Measurements from ENCODE around the gene OTOS.

OTOS gene

DNA sequence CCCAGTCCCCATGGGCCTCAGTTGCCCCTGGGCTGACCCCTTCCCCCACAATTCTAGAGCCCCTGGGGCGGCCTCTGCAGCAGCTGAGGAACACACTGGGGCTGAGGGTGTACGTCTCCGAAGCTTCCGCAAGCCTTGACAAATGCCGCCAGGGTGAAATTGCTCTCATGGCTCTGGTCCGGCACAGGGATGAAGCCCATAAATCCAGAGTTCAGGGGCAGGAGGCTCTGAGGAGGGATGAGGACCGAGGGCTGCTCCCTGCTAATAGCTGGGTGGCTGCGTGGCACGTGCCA lies 27.1 kb upstream of the OTOS start:
- no peak for DNase-seq

- no peak for DNase-seq
These were observed 26.5 kb upstream of the OTOS start for GRCh38 chr2:240166761-240167587.

DNA sequence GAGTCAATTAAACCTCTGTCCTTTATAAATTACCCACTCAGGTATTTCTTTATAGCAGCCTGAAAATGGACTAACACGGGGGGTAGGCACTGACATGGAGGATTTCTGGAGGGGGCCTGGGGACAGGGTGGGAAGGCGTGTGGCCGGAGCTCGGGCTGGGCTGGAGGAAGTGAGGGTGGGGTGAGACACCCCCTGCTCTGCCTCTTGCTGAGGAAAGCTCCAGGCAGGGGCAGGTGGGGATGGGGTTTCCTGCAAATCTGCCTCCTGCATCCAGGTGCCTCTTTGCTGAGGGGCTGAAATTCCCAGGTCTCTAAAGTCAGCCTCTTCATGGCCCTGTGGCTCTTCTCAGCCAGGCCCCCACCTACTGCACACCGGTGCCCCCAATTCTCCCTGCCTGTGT lies 25.7 kb upstream of the OTOS start:
- DNase-seq = no peak

- DNase-seq = no peak
These were observed 25.2 kb upstream of the OTOS start for GRCh38 chr2:240165661-240166060.

DNA sequence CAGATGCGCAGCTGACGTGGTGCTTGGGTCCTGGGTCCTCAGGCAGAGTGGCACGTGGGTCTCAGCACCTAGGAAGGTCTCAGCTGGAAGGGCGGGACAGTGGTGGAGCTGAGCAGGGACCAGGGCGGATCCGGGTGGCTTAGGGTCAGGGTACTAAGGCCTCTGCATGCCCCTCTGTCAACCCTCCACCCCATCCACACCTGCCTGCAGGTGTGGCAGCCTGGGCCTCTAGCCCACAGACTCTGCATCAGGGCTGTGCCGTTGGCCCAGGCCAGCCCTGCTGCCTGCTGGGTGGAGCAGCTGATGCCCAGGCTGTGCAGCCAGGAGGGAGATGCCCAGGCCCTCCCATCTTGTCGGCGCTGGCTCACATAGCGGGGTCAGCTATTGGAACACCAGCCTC lies 24.6 kb upstream of the OTOS start:
- no peak for DNase-seq

DNA sequence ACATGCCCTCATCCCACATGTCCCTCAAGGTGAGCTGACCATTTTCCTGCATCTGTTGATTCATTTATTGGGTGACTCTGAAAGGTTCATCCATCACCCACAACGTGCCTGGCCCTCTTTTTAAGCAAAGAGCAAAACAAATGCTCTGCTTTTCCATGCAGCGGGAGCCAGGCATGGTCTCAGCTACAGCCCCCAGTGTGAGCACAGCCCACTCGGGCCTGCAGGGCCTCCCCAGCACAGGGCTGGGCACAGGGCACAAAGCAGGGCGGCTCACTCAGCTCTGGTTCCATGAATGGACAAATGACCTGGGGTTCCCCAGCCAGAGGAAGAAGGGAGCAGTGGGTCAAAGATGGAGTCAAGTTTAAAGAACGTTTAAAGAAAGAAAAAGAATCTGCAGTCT lies 24.1 kb upstream of the OTOS start:
- no peak for DNase-seq

DNA sequence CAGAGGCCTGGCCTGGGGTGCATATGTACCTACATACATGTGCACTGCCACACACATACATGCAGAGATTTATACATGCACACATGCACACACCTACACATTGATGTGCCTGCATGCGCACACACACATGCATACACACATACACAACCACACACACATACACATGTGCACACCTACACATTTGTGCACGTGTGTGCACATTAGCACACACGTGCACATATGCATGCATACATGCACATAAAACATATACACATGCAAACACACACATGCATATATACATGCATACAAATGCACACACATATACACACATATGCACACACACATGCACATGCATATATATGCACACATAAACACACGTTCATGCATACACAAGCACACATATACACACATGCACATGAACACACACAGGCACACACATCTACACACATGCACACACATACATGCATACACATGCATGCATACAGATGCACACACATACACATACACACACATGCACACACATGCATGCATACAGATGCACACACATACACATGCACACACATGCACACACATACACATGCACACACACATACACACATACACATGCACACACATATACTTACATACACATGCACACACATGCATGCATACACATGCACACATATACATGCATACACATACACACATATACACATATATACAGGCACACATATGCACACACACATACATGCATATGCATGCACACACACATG lies 23.6 kb upstream of the OTOS start:
- no peak for DNase-seq

DNA sequence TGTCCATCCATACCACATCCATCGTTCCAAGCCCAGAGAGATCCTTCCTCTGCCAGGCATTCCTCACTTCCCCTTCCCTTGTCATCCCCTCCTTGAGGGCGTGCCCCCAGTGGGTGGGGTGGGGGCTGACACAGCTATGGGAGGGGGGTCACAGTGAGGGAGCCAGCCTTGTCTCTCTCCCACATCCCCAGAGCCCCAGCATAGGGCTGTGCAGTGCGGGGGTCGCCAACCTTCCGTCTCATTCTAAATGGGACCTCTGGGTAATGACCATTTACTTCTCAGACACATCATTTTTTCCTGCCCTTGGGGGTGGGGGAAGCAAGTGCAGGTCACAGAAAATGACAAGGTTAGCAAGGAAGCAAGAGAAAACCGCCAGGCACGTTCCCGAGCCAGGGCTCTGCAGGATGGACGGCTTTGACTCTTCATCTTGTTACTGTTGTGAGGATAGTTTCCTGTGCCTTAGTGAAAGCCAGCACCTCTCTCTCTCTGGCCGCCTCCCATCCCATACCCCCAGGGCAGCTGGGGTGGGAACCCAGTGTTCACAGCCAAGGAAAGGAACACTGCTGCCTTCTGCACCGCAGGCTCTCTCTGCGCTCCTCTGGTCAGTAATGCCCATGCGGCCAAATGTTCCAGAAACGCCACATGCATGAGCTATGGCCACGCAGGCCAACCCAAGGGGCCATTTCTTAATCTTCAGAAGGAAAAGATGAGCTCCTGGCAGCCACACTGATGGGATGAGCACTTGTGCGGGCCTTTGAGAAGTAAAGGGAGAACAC lies 22.7 kb upstream of the OTOS start:
- no peak for DNase-seq

DNA sequence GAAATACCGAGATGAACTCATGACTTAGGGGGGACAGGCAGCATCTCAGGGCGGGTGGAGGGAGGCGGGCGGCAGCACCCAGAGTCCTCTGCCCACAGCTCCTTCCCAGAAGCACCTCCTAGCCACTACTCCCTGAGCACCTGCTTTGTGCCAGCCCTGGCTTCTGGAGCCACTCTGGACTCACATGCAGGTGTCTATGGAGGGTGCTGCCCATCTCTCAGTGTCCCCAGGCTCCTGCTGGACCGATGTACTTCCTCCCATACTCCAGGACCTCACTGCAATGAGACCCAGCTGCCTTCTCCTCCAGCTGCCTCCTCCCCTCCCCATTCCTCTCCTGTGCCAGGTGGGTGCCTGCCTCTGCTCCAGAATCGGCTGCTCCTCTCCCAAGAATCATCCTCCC lies 22.1 kb upstream of the OTOS start:
- no peak for DNase-seq

DNA sequence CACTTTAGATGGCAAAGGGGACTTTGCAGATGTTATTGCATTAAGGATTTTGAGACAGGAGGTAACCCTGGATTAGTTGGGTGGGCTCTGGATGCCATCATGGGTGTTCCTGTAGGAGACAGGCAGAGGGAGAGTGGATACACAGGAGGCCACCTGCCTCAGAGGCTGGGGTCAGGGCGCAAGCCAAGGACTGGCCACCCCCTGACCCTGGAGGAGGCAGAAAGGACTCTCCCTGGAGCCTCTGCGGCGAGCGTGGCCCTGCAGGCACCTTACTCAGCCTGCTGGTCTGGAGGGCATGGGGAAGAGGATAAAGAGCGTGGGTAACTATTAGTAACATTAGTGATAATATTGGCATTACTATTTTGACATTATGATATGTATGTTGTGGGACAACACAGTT lies 21.6 kb upstream of the OTOS start:
- no peak for DNase-seq

DNA sequence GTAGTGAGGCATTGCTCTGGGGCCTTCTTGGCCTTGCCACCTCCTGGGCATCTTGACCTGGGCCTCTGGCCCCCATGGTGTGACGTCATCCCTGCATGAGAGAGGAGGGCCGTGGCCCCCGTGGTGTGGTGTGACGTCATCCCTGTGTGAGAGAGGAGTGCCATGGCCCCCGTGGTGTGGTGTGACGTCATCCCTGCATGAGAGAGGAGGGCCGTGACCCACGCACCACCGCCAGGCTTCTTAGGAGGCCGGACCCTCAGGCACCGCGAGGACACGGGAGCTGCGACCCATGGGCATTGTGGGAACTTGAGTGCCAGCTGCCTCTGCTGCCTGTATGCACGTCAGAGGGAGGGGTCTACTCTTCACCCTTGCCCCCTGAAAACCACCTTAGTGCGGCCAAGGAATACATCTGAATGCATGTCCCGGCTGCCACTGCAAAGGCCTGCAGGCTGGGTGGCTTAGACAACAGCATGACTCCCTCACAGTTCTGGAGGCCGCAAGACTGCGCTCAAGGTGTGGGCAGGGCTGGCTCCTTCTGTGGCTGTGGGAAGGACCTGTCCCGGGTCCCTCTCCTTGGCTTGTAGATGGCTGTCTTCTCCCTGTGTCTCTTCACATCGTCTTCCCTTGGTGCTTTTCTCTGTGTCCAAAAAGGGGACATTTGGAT lies 20.8 kb upstream of the OTOS start:
- no peak for DNase-seq

DNA sequence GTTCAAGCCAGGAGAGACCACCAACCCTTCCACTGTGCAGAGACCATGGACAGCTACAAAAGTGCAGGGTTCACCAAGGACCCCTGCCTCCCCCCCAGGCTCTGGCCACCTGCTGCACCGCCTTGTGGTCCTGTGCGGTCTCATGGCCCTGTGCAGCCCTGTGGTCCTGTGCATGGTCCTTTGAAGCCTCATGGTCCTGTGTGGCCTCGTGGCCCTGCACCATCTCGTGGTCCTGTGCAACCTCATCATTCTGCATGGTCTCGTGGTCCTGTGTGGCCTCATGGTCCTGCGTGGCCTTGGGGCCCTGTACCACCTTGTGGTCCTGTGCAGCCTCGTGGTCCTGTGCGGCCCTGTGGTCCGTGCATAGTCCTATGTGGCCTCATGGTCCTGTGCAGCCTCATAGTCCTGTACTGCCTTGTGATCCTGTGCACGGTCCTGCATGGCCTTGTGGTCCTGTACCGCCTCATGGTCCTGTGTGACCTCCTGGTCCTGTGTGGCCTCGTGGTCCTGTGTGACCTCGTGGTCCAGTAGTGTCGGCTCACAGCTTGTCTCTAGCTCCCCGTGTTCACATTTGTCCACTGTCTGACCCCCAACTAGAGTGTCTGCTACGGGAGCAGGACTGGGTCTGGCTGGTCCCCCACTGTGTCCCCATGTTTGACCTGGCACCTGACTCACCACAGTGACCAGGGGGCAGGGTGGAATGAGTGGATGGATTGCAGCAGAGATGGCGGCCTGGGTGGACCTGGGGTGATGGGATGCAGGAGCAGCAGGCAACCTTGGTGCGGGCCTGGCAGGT lies 20.0 kb upstream of the OTOS start:
- no peak for DNase-seq

DNA sequence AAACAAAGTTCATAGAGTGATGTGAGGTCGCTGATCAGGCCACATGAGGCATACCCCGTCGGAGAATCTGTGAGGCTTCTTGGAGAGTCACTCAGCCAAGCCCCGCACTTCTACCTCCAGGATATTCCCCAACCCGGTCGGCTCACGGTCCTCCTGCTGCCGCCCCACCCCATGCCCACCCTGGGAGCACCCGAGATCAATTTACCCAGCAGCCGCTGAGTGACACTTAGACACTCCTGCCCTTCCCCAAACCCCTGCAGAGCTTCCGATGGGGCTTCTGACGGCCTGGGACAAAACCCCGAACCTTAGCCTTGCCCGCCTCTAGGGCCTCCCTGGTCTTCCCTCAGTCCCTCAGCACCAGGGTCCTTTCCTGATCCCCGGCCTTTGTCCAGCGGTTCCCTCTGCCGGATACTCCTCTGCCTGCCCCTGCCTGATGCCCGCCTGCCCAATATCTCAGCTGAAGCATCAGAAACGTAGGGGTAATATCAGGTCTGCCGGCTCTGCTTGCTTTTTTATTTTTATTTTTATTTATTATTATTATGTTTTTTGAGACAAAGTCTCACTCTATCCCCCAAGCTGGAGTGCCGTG lies 18.9 kb upstream of the OTOS start:
- DNase-seq = no peak

DNA sequence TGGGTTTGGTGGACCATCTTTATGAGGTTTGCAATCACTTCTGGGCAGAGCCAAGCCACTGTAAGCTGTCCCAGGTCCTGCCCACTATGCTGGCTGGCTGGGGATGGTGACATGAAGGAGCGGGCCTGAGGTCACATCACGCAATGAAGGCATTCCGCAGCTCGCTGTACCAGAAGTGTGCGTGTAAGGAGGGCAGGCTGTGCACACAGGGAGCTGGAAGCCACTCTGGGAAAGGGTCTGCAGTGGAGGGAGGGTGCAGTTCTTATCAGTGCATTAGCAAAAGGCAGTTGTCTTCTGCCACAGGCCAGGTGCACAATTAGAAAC lies 16.7 kb upstream of the OTOS start:
- no peak for DNase-seq

GRCh38 chr2:240156435-240157146 lies 16.1 kb upstream of the OTOS start:
- DNase-seq = no peak

DNA sequence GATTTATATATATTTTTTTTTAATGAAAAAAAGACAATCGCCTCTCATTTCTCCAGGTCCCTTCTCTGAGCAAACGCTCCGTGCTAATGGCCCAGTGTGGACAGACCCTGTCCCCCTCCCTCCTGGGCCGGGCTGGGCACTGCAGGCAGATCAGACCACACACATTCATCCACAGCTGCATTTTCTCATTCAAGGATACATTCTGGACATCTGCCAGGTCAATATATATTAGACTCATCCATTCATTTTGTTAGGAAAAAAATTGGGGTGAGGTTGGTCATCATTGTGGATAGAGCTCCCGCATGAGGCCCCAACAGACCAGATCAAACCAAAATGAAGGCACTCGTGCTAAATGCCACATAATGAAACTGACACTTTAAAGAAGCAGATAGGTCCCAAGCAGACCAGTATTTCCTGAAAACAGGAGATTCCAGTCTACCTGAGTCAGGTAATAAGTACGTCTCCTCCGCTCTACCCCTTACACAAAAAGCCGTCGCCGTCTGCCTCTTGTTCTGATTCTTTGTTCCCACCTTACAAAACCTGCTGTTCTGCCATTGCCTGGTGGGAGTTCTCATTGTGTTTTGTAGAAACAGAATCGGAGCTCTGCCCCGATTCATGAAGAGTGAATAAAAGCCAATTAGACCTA lies 15.4 kb upstream of the OTOS start:
- DNase-seq = no peak

- no peak for DNase-seq
These were observed 14.7 kb upstream of the OTOS start for GRCh38 chr2:240155048-240155744.

- DNase-seq = no peak
These were observed 14.1 kb upstream of the OTOS start for GRCh38 chr2:240154606-240155005.

- no peak for DNase-seq
These were observed 13.0 kb upstream of the OTOS start for GRCh38 chr2:240153418-240153817.

GRCh38 chr2:240151477-240152031 lies 11.1 kb upstream of the OTOS start:
- no peak for DNase-seq
